HepG2 (cell line): ENCODE data around the gene CCBE1. TPM values are rescaled to one million over a fixed set of nuclear protein-coding genes. Genes with fewer than 3 reads are reported as not detected.

Experiments
- ATAC-seq: fragments of 200-7000 bp; cut with Tn5 transposase; 3 replicates; pipeline ENCODE4 v1.9.1; 2020; ENCODE audit warnings: mild to moderate bottlenecking, moderate library complexity
- BruUV-seq: library from RNA; stranded (reverse); fragments of 400-500 nt; replicated peaks from 2 replicates; lab custom pipeline; 2021; lab: Mats Ljungman, UMichigan
- CTCF ChIA-PET: fragments of 300-600 bp; formaldehyde crosslinking; extraction: SDS; loops from one replicate; lab custom pipeline; 2021; ENCODE audit warnings: low total read pairs, inconsistent platforms, low intra/inter-chr PET ratio; lab: Yijun Ruan, JAX
- POLR2A ChIA-PET: fragments of 350-600 bp; sonication (Branson Sonifier 250); formaldehyde crosslinking; loops from one replicate; lab custom pipeline; 2020; ENCODE audit warnings: antibody characterized with exemption, inconsistent platforms; lab: Yijun Ruan, JAX
- DNase-seq: peaks from one replicate; pipeline ENCODE4 v3.0.0-alpha.2; 2015; ENCODE audit warnings: low spot score
- FAIRE-seq: peaks from 3 replicates; lab custom pipeline; 2011; peaks lifted over from hg19 to GRCh38; lab: Jason Lieb, UNC
- H2AFZ ChIP-seq: one replicate; pipeline ENCODE4 v1.6.1; 2011; ENCODE audit warnings: low read length, inconsistent platforms
- H3K27ac ChIP-seq: fragments of 300-600 bp; 3 replicates; pipeline ENCODE4 v1.8.0; 2011; ENCODE audit warnings: mixed run types, mild to moderate bottlenecking, mixed read lengths, low read length, inconsistent platforms; ENCODE audit not compliant: insufficient read depth; ENCODE audit errors: extremely low read length
- H3K27me3 ChIP-seq, 2 experiments: fragments of 200-600 bp in 1 of 2; 2 replicates in 1 of 2; 3 replicates in 1 of 2; pipeline versions ENCODE4 v1.6.0 to v1.8.0; 2011; ENCODE audit warnings: low read length in 2 of 2, mild to moderate bottlenecking in 2 of 2, moderate library complexity in 2 of 2, inconsistent platforms in 1 of 2; ENCODE audit not compliant: insufficient read depth in 2 of 2, control insufficient read depth in 1 of 2
- H3K36me3 ChIP-seq, 2 experiments: fragments of 200-600 bp in 1 of 2; replicated peaks in 1 of 2; 2 replicates in 1 of 2; 3 replicates in 1 of 2; pipeline versions ENCODE4 v1.5.1 to v1.8.0; 2011; ENCODE audit warnings: low read length in 2 of 2, inconsistent platforms in 1 of 2; ENCODE audit not compliant: insufficient read depth in 2 of 2, control insufficient read depth in 1 of 2
- H3K4me1 ChIP-seq: 2 replicates; pipeline ENCODE4 v1.5.1; 2012; ENCODE audit warnings: low read length, inconsistent platforms; ENCODE audit not compliant: insufficient read depth
- H3K4me2 ChIP-seq: 2 replicates; pipeline ENCODE4 v1.6.0; 2011; ENCODE audit warnings: low read depth, low read length, inconsistent platforms
- H3K4me3 ChIP-seq, 3 experiments: fragments of 200-600 bp in 1 of 3; sonication (generic), shearing (Covaris generic) in 1 of 3; replicated peaks in 1 of 3; 2 replicates each; pipeline ENCODE4 v1.5.1; 2011 to 2016; ENCODE audit warnings: low read length in 3 of 3, inconsistent platforms in 2 of 3, low read depth in 2 of 3, mild to moderate bottlenecking in 2 of 3, control low read depth in 1 of 3, mixed read lengths in 1 of 3; ENCODE audit not compliant: insufficient read depth in 1 of 3
- H3K79me2 ChIP-seq: one replicate; pipeline ENCODE4 v1.6.1; 2011; ENCODE audit warnings: low read length, inconsistent platforms; ENCODE audit not compliant: insufficient read depth
- H3K9ac ChIP-seq: 2 replicates; pipeline ENCODE4 v1.6.0; 2011; ENCODE audit warnings: mild to moderate bottlenecking, low read depth, low read length, inconsistent platforms; ENCODE audit not compliant: insufficient read depth
- H3K9me3 ChIP-seq: 2 replicates; pipeline ENCODE4 v1.5.1; 2012; ENCODE audit warnings: mild to moderate bottlenecking, low read length
- H4K20me1 ChIP-seq: 2 replicates; pipeline ENCODE4 v1.6.0; 2011; ENCODE audit warnings: inconsistent platforms, mild to moderate bottlenecking, low read length, moderate library complexity; ENCODE audit not compliant: insufficient read depth
- FOSL2 ChIP-seq: sonication (generic); formaldehyde crosslinking; IDR thresholded peaks from 2 replicates; pipeline ENCODE4 v1.4.0; 2020; ENCODE audit warnings: missing genetic modification reagents
- NR2F1 ChIP-seq, 2 experiments: fragments of 450-650 bp in 1 of 2; formaldehyde crosslinking in 1 of 2; IDR thresholded peaks; 2 replicates each; pipeline versions ENCODE4 v1.5.0 to v1.6.1; 2016 to 2020; ENCODE audit warnings: mild to moderate bottlenecking in 1 of 2, missing compliant biosample characterization in 1 of 2, missing genetic modification reagents in 1 of 2, moderate library complexity in 1 of 2
- SRF ChIP-seq: IDR thresholded peaks from 2 replicates; pipeline ENCODE4 v1.6.1; 2011; ENCODE audit warnings: mild to moderate bottlenecking, low read depth, low read length, moderate library complexity
- ZHX2 ChIP-seq, 2 experiments: sonication (generic) in 1 of 2; formaldehyde crosslinking in 1 of 2; IDR thresholded peaks; 2 replicates each; pipeline versions ENCODE4 v1.6.1 to v1.9.0; 2014 to 2022; ENCODE audit warnings: antibody characterized with exemption in 1 of 2, borderline replicate concordance in 1 of 2, inconsistent platforms in 1 of 2, low read depth in 1 of 2, missing genetic modification reagents in 1 of 2
- WGBS: methylation state at CpG from one replicate; pipeline ENCODE4 v1.1.6; 2017; ENCODE audit warnings: low lambda C conversion rate; 5-methylcytosine and 5-hydroxymethylcytosine counted together
- in situ Hi-C: cut with HindIII; loops from 2 replicates; pipeline ENCODE4 v1.10.0; 2017; ENCODE audit warnings: low pct_unique_long_range_greater_than_20kb; ENCODE audit not compliant: extremely low pct_ligation_motif_present
- intact Hi-C: fragments of 100-400 bp; cut with micrococcal nuclease; formaldehyde crosslinking; loops from one replicate; pipeline ENCODE4 v1.10.0; 2022; ENCODE audit not compliant: unreplicated experiment
- polyA plus RNA-seq, 8 experiments: library from polyadenylated mRNA; depleted of rRNA in 3 of 8; stranded (reverse) in 7 of 8; unstranded in 1 of 8; fragments of >200 nt; fragmentation: Illumina TruSeq in 4 of 8; extraction: Trizol in 4 of 8; gene quantifications; 2 replicates each; pipeline versions ENCODE4 v1.2.1 to v1.2.3, GENCODE V29; 2011 to 2016; ENCODE audit warnings: low read depth in 4 of 8, missing spikeins in 1 of 8, mixed read lengths in 1 of 8; ENCODE audit not compliant: insufficient read depth in 1 of 8
- total RNA-seq, 5 experiments: library from RNA; depleted of rRNA; stranded (reverse); fragments of >200 nt; fragmentation: Illumina TruSeq; extraction: Trizol; gene quantifications; 2 replicates each; pipeline ENCODE4 v1.2.3, GENCODE V29; 2016; ENCODE audit warnings: low read depth in 1 of 5
- TF ChIP-seq, protein P1 (sequence below): sonication (generic); formaldehyde crosslinking; IDR thresholded peaks from 2 replicates; pipeline ENCODE4 v1.5.0; 2020; ENCODE audit warnings: mild to moderate bottlenecking, missing genetic modification reagents
- TF ChIP-seq, protein P2 (sequence below): fragments of 450-650 bp; IDR thresholded peaks from 2 replicates; pipeline ENCODE4 v1.6.1; 2017

The CCBE1 gene
- total and polyA plus RNA-seq, 2 of the 13 experiments (the other 11 are each of a cell fraction or from before 2014, with no cell fraction given) = not detected

GRCh38 chr18:59528866-59529265, 168.4 kb downstream of the CCBE1 start:
- no peaks in the 10 kb centered on the region for H3K4me1 ChIP-seq
- POLR2A ChIA-PET = no interaction called here
- H3K79me2 ChIP-seq = no peaks in the 10 kb centered on the region
- H3K9me3 ChIP-seq = no peaks in the 10 kb centered on the region
- no peaks in the 10 kb centered on the region for H4K20me1 ChIP-seq
- H3K36me3 ChIP-seq = no peaks in the 10 kb centered on the region
- DNase-seq (no peak), FAIRE-seq (no peak), ATAC-seq (no peak)
- intact Hi-C loops (no loop called here), in situ Hi-C loops (no loop called here)
- BruUV-seq = no TSS peak
- H3K27me3 ChIP-seq = no peaks in the 10 kb centered on the region; a peak in 1 of 5 replicates
- H2AFZ ChIP-seq = no peak overlapping the region
- H3K4me2 ChIP-seq = no peak overlapping the region
- H3K27ac ChIP-seq = no peak overlapping the region
- whole genome bisulfite sequencing = 78% methylated on average over 3 of the region's 8 CpGs
- CTCF ChIA-PET = no interaction called here
- H3K4me3 ChIP-seq = no peak overlapping the region
- H3K9ac ChIP-seq = no peak overlapping the region
- no peak for TF ChIP-seq NR2F1 (CRISPR knock-in tag; IDR thresholded peaks at IDR 0.05)
- TF ChIP-seq ZHX2 (IDR thresholded peaks at IDR 0.05; ENCODE audit: low read depth) = no peak
- TF ChIP-seq ZHX2 (CRISPR knock-in tag; IDR thresholded peaks at IDR 0.05; ENCODE audit: borderline replicate concordance) = no peak
- no peak for TF ChIP-seq SRF
- TF ChIP-seq, protein P1, sequence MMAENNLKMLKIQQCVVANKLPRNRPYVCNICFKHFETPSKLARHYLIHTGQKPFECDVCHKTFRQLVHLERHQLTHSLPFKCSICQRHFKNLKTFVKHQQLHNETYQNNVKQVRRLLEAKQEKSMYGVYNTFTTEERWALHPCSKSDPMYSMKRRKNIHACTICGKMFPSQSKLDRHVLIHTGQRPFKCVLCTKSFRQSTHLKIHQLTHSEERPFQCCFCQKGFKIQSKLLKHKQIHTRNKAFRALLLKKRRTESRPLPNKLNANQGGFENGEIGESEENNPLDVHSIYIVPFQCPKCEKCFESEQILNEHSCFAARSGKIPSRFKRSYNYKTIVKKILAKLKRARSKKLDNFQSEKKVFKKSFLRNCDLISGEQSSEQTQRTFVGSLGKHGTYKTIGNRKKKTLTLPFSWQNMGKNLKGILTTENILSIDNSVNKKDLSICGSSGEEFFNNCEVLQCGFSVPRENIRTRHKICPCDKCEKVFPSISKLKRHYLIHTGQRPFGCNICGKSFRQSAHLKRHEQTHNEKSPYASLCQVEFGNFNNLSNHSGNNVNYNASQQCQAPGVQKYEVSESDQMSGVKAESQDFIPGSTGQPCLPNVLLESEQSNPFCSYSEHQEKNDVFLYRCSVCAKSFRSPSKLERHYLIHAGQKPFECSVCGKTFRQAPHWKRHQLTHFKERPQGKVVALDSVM (CRISPR knock-in tag) = no peak
- no peak for TF ChIP-seq FOSL2 (CRISPR knock-in tag)
- TF ChIP-seq, protein P2, sequence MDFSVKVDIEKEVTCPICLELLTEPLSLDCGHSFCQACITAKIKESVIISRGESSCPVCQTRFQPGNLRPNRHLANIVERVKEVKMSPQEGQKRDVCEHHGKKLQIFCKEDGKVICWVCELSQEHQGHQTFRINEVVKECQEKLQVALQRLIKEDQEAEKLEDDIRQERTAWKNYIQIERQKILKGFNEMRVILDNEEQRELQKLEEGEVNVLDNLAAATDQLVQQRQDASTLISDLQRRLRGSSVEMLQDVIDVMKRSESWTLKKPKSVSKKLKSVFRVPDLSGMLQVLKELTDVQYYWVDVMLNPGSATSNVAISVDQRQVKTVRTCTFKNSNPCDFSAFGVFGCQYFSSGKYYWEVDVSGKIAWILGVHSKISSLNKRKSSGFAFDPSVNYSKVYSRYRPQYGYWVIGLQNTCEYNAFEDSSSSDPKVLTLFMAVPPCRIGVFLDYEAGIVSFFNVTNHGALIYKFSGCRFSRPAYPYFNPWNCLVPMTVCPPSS = no peak
